Measurements from ENCODE around the gene ELL. TPM values are rescaled to one million over a fixed set of nuclear protein-coding genes. Genes with fewer than 3 reads are reported as not detected.
A peak's percentile ranks its signal among the peaks of the same experiment; 100 is the strongest.

The ELL gene
- total RNA-seq, 1 experiment from 2014 or later: 17.0 TPM

GRCh38 chr19:18500376-18500775 is 21.5 kb downstream of the ELL start:
- Histone ChIP-seq H2AFZ (ENCODE audit: low read length) (no peak overlapping the region), H2AK5ac (ENCODE audit: insufficient read length, low read length) (no peak overlapping the region), H4K8ac (replicated peaks; ENCODE audit: insufficient read length, low read depth, low read length) (no peak overlapping the region), H2BK120ac (ENCODE audit: low read depth, low read length, poor library complexity, severe bottlenecking) (no peak overlapping the region), H2BK5ac (ENCODE audit: insufficient read length, low read length) (no peak overlapping the region), H3K23ac (ENCODE audit: insufficient read length, low read depth, low read length) (no peak overlapping the region), H3K56ac (ENCODE audit: insufficient read length, low read depth, low read length) (no peak overlapping the region), H4K5ac (ENCODE audit: insufficient read length, low read depth, low read length) (no peak overlapping the region), H3K27me3 (ENCODE audit: insufficient read depth, low read length) (no peaks in the 10 kb centered on the region), H3K4me2 (ENCODE audit: insufficient read depth, insufficient read length, low read length) (no peak overlapping the region), H3K23me2 (ENCODE audit: insufficient read length, low read depth, low read length, poor library complexity, severe bottlenecking) (no peaks in the 10 kb centered on the region), H4K20me1 (ENCODE audit: control insufficient read depth, insufficient read depth, insufficient read length) (peaks cover 3% of the 10 kb centered on the region), H2BK12ac (ENCODE audit: insufficient read length, low read depth, low read length) (no peak overlapping the region), H3K4ac (ENCODE audit: low read depth, low read length) (no peak overlapping the region), H3T11ph (ENCODE audit: low read length) (no peak overlapping the region), H2BK20ac (ENCODE audit: low read depth, low read length, poor library complexity, severe bottlenecking) (no peak overlapping the region), H3K79me1 (ENCODE audit: insufficient read depth, low read depth, low read length, poor library complexity, severe bottlenecking) (peaks cover 3% of the 10 kb centered on the region), H3K18ac (ENCODE audit: insufficient read length, low read depth, low read length) (no peak overlapping the region), H3K9ac (ENCODE audit: extremely low read depth, insufficient read length, low read length) (no peak overlapping the region), H3K27ac (ENCODE audit: insufficient read length, low read depth, low read length) (no peak overlapping the region), H3K79me2 (ENCODE audit: insufficient read depth, low read length) (peaks cover 2% of the 10 kb centered on the region; the same call in 1 of the 2 replicates), H2BK15ac (ENCODE audit: low read depth, low read length) (no peak overlapping the region), H3K4me1 (ENCODE audit: insufficient read depth, low read length) (0 out of 2 replicates have a peak, but pooled peaks cover 2% of the 10 kb centered on the region), H3K9me3 (ENCODE audit: control insufficient read depth, low read depth, low read length) (no peaks in the 10 kb centered on the region), H3K14ac (ENCODE audit: insufficient read depth, low read length) (no peak overlapping the region), H4K91ac (ENCODE audit: insufficient read length, low read depth, low read length) (no peak overlapping the region)
- Mint-ChIP-seq H3K9me3 (no peaks in the 10 kb centered on the region), H3K4me1 (peaks cover 18% of the 10 kb centered on the region in 2 experiments), H3K36me3 (ENCODE audit: insufficient read depth in 1 of 3, low read depth in 3 of 3) (no peaks in the 10 kb centered on the region), H3K27ac (peak overlapping the region in 2 of 3 experiments; percentile 46 to 49; a peak in 2 of 7 replicates), H3K27me3 (ENCODE audit: low read depth) (no peaks in the 10 kb centered on the region; the same call in 1 of the 2 replicates), H3K4me3 (no peak overlapping the region)
- no peak for TF ChIP-seq CTCF (conservative IDR thresholded peaks at IDR 0.05)
- no CpG with 5 or more reads among the region's 7 CpGs for WGBS (ENCODE audit: extremely low coverage, insufficient read length, low lambda C conversion rate)
- DNase-seq: no peak
